ENCODE data around the gene SEC61G. TPM values are rescaled to one million over a fixed set of nuclear protein-coding genes. Genes with fewer than 3 reads are reported as not detected.

SEC61G gene
- total and polyA plus RNA-seq, 9 donors, result 66.7 to 187 (median 110) TPM

DNA sequence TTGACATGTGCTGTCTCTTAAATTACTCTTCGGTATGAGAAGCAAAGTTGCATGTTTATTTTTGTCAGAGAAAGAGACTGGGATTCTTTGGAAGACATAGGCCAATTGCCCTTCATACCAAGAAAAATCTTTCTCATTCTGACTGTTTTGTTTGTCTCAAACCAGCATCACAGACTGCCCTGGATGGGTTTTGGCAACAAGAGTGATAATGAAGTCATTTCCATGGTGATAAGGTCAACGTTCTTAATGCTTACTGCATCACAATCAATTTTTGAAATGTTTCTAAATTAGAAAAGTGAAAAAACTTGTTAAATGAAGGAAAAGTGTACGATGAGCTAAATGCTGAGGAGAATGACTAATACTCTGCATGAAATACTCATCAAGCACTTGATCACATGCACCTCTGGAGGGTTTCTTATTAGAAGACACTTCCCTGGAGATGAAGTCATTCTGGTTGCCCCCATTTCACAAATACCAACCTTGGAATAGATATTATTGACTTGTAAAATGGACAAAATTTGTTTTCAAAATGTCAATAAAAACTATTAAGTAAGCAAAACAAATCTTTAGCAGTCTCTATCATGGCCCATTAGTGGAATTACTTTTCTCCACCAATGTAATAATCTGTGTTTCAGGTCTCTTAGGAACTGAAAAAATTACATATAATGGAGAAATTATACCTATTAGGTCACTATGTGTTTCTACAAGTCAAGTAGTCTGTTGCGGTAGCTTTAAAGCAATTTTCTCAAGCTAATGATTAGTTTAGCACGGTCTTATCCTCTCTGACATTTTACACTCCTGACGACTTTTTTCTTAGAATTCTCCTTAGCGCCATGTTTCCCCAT lies 19.9 kb upstream of the SEC61G start:
- 87 to 91% (median 88%) methylated on average over 7 of the region's 7 CpGs for WGBS, 3 donors
- intact Hi-C loops (cut with DNase I), result loop anchor here in 2 of 4 donors (5.0 to 10.0 kb wide), 2 partner anchors 478 to 636 kb away; no protein-coding TSS in a partner anchor
- H3K4me1 ChIP-seq (ENCODE audit: insufficient read depth), result no peaks in the 10 kb centered on the region
- TF ChIP-seq, protein P1, sequence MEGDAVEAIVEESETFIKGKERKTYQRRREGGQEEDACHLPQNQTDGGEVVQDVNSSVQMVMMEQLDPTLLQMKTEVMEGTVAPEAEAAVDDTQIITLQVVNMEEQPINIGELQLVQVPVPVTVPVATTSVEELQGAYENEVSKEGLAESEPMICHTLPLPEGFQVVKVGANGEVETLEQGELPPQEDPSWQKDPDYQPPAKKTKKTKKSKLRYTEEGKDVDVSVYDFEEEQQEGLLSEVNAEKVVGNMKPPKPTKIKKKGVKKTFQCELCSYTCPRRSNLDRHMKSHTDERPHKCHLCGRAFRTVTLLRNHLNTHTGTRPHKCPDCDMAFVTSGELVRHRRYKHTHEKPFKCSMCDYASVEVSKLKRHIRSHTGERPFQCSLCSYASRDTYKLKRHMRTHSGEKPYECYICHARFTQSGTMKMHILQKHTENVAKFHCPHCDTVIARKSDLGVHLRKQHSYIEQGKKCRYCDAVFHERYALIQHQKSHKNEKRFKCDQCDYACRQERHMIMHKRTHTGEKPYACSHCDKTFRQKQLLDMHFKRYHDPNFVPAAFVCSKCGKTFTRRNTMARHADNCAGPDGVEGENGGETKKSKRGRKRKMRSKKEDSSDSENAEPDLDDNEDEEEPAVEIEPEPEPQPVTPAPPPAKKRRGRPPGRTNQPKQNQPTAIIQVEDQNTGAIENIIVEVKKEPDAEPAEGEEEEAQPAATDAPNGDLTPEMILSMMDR (IDR thresholded peaks at IDR 0.05), result no peak
- TF ChIP-seq EP300 (IDR thresholded peaks at IDR 0.05), result no peak
- no peak for TF ChIP-seq POLR2A (IDR thresholded peaks at IDR 0.05)
- DNase-seq, result no peak
- H3K36me3 ChIP-seq, result no peaks in the 10 kb centered on the region
- no peak overlapping the region for H3K4me3 ChIP-seq
- no peak overlapping the region for H3K27ac ChIP-seq
- no peaks in the 10 kb centered on the region for H3K9me3 ChIP-seq
- H3K27me3 ChIP-seq, result no peaks in the 10 kb centered on the region

DNA sequence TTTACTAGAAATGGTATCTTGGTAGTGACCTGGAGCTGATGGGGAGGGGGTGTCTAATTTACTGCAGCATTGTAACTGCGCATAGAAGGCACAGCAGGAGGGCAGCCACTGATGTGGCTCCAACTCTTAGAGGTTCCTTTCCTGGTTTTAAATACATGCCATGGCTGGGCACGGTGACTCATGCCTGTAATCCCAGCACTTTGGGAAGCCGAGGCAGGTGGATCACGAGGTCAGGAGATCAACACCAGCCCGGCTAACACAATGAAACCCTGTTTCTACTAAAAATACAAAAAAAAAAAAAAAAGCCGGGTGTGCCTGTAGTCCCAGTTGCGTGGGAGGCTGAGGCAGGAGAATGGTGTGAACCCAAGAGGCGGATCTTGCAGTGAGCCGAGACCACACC lies 19.2 kb upstream of the SEC61G start:
- intact Hi-C loops (cut with DNase I), result loop anchor here in 2 of 4 donors (5.0 to 10.0 kb wide), 2 partner anchors 479 to 637 kb away; no protein-coding TSS in a partner anchor
- DNase-seq, result no peak
- no peak overlapping the region for H3K27ac ChIP-seq
- no peaks in the 10 kb centered on the region for H3K36me3 ChIP-seq
- no peak for TF ChIP-seq POLR2A (IDR thresholded peaks at IDR 0.05)
- TF ChIP-seq, protein P1 (IDR thresholded peaks at IDR 0.05), result no peak
- no peak for TF ChIP-seq EP300 (IDR thresholded peaks at IDR 0.05)
- 94 to 97% (median 96%) methylated on average over 9 of the region's 9 CpGs for WGBS, 3 donors
- H3K27me3 ChIP-seq, result no peaks in the 10 kb centered on the region
- no peaks in the 10 kb centered on the region for H3K4me1 ChIP-seq (ENCODE audit: insufficient read depth)
- H3K9me3 ChIP-seq, result no peaks in the 10 kb centered on the region
- H3K4me3 ChIP-seq, result no peak overlapping the region

DNA sequence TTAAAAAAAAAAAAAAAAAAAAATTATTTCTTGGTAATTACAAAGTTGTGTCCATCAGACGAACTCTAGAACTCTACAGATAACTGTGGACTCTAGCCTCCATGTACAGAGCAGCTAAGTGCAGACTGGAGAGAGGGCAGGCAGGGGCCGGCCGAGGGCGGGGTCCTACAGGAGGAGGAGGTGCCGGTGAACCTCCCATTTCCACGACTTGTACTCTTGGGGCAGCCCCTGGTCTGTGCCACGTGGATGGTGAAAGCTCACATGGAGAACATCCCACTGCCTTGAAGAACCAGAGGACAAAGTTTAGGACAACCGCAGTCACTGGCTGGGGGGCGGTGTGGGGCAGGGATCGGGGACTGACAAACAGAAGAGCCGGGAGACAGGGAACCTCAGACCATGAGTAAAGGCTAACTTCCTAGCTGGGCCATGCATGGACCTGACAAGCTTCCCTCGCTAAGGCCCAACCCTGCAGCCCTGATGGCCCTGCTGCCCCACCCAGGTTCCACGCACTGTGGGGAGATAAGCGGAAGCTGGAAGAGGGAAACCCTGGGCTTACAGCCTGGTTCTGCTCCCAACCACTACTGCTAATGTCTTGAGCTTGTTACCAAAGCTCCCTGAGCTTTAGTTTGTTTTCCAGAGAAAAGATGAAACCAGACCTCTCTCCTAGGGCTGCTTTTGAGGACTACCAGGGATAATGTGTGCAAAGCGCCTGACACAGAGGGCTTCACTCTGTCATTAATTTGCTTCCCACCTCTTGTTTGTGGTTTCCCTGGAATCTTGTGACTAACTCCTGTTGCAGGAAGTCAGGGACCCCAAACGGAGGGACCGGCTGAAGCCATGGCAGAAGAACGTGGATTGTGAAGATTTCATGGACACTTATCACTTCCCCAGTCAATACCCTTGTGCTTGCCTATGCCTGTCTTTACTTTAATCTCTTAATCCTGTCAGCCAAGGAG lies 16.1 kb upstream of the SEC61G start:
- Histone ChIP-seq H3K27me3 (no peaks in the 10 kb centered on the region), H3K36me3 (no peaks in the 10 kb centered on the region), H3K27ac (no peak overlapping the region), H3K4me3 (no peak overlapping the region), H3K9me3 (no peaks in the 10 kb centered on the region), H3K4me1 (ENCODE audit: insufficient read depth) (no peaks in the 10 kb centered on the region)
- 92 to 94% (median 94%) methylated on average over 18 of the region's 18 CpGs for WGBS, 3 donors
- no peak for DNase-seq
- intact Hi-C loops (cut with DNase I), result loop anchor here (2.0 to 10.0 kb wide), 5 partner anchors 477 to 640 kb away; no protein-coding TSS in a partner anchor
- TF ChIP-seq, protein P1 (IDR thresholded peaks at IDR 0.05), result no peak
- no peak for TF ChIP-seq POLR2A (IDR thresholded peaks at IDR 0.05)
- TF ChIP-seq EP300 (IDR thresholded peaks at IDR 0.05), result no peak
